CD4-positive, alpha-beta memory T cell (primary cell): ENCODE results near the gene LIN37. TPM values are rescaled to one million over a fixed set of nuclear protein-coding genes. Genes with fewer than 3 reads are reported as not detected.

Experiments used
- CTCF ChIA-PET: fragments of 350-600 bp; sonication (Branson Sonifier 250); formaldehyde crosslinking; loops from one replicate; lab custom pipeline; 2021; ENCODE audit warnings: inconsistent platforms; ENCODE audit not compliant: partially characterized antibody; lab: Charles Lee
- POLR2A ChIA-PET: fragments of 350-600 bp; sonication (Branson Sonifier 250); formaldehyde crosslinking; loops from one replicate; lab custom pipeline; 2021; ENCODE audit not compliant: partially characterized antibody; lab: Charles Lee
- DNase-seq, 5 donors: peaks; one replicate each; pipeline versions ENCODE4 v3.0.0 to v3.0.0-alpha.2; 2020 to 2022; ENCODE audit warnings: mixed read lengths in 1 of 5
- H3K27ac ChIP-seq: one replicate; pipeline ENCODE4 v1.7.0; 2013; ENCODE audit warnings: low read depth, low read length
- H3K27me3 ChIP-seq: 2 replicates; pipeline ENCODE4 v1.7.0; 2013; ENCODE audit warnings: mild to moderate bottlenecking, low read length, moderate library complexity; ENCODE audit not compliant: insufficient read depth
- H3K36me3 ChIP-seq: 2 replicates; pipeline ENCODE4 v1.7.0; 2013; ENCODE audit warnings: mild to moderate bottlenecking, low read length, moderate library complexity; ENCODE audit not compliant: insufficient read depth
- H3K4me1 ChIP-seq: 2 replicates; pipeline ENCODE4 v1.7.0; 2013; ENCODE audit warnings: mild to moderate bottlenecking, low read length, moderate library complexity; ENCODE audit not compliant: insufficient read depth
- H3K4me3 ChIP-seq, 2 donors: one replicate each; pipeline ENCODE4 v1.7.0; 2013; ENCODE audit warnings: low read length in 2 of 2, mild to moderate bottlenecking in 1 of 2
- H3K9me3 ChIP-seq, 2 donors: one replicate each; pipeline ENCODE4 v1.7.0; 2013; ENCODE audit warnings: low read length in 2 of 2, control low read depth in 1 of 2; ENCODE audit not compliant: control insufficient read depth in 1 of 2
- H3K27ac Mint-ChIP-seq, 7 donors: one replicate each; pipeline ENCODE4 v1.8.0; 2020 to 2021; ENCODE audit warnings: mixed read lengths in 7 of 7, mild to moderate bottlenecking in 6 of 7, inconsistent platforms in 3 of 7, moderate library complexity in 3 of 7
- H3K27me3 Mint-ChIP-seq, 2 donors: one replicate each; pipeline ENCODE4 v1.8.0; 2020 to 2021; ENCODE audit warnings: mixed read lengths in 2 of 2
- H3K36me3 Mint-ChIP-seq, 2 donors: one replicate each; pipeline ENCODE4 v1.8.0; 2020 to 2021; ENCODE audit warnings: mixed read lengths in 2 of 2, inconsistent platforms in 1 of 2, mild to moderate bottlenecking in 1 of 2
- H3K4me1 Mint-ChIP-seq, 4 donors: one replicate each; pipeline ENCODE4 v1.8.0; 2020 to 2021; ENCODE audit warnings: mixed read lengths in 4 of 4, mild to moderate bottlenecking in 1 of 4
- H3K4me3 Mint-ChIP-seq, 8 donors: one replicate each; pipeline ENCODE4 v1.8.0; 2020 to 2021; ENCODE audit warnings: mixed read lengths in 8 of 8, mild to moderate bottlenecking in 7 of 8, moderate library complexity in 6 of 8, inconsistent platforms in 3 of 8
- H3K9me3 Mint-ChIP-seq, 8 donors: one replicate each; pipeline ENCODE4 v1.8.0; 2020 to 2021; ENCODE audit warnings: mixed read lengths in 8 of 8, mild to moderate bottlenecking in 5 of 8, inconsistent platforms in 3 of 8, moderate library complexity in 1 of 8
- intact Hi-C: fragments of 100-400 bp; cut with micrococcal nuclease; formaldehyde crosslinking; loops from one replicate; pipeline ENCODE4 v1.15.1; 2023
- polyA plus RNA-seq, 2 donors: library from polyadenylated mRNA; unstranded; fragments of 300-500 nt; fragmentation: Illumina TruSeq; gene quantifications; one replicate each; pipeline ENCODE4 v1.2.3, GENCODE V29; 2021
- total RNA-seq, 2 experiments: library from RNA; stranded (reverse); gene quantifications; one replicate each; pipeline ENCODE4 v1.2.3, GENCODE V29; 2021

Gene LIN37
- total and polyA plus RNA-seq, 4 experiments from 2014 or later: 8.3 to 29.4 (median 19.8) TPM

DNA sequence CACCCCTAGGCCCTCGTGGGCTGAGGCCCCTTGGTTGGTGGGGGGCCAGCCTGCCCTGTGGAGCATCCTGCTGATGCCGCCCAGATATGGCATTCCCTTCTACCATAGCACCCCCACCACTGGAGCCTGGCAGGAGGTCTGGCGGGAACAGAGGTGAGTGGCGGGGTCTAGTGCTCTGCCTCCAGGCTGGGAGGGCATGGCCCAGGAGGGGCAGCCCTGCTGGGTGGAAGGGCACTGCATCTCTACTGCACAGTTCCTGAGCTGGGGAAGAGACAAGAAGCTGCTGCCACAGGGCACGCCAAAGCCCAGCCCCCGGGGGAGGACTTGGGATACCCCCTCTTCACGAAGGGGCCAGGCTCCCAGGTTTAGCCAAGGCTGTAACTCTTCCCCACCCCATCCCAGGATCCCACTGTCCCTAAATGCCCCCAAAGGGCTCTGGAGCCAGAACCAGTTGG lies 33.0 kb upstream of the LIN37 start:
- Mint-ChIP-seq H3K4me1 (peaks cover 51 to 80% (median 66%) of the 10 kb centered on the region in 4 donors), H3K27me3 (no peaks in the 10 kb centered on the region), H3K27ac (peak overlapping the region in 6 of 7 donors; percentile 61 to 99 (median 92)), H3K36me3 (peaks cover 4 to 7% of the 10 kb centered on the region in 2 donors), H3K9me3 (peaks cover 0 to 1% (median 0%) of the 10 kb centered on the region in 8 donors), H3K4me3 (peak overlapping the region in 3 of 8 donors; percentile 92 to 99 (median 94))
- Histone ChIP-seq H3K27ac (peak overlapping the region; percentile 71), H3K4me1 (peaks cover 76% of the 10 kb centered on the region), H3K36me3 (peaks cover 3% of the 10 kb centered on the region), H3K9me3 (no peaks in the 10 kb centered on the region), H3K27me3 (no peaks in the 10 kb centered on the region), H3K4me3 (peak overlapping the region; percentile 68 to 81)
- POLR2A ChIA-PET: interaction anchor here (1.0 to 6.3 kb wide), 6 partner anchors 9 to 33 kb away, joined by 3 to 61 read pairs (median 4); partner anchors contain the start of genes IGFLR1, LIN37 and ZBTB32
- intact Hi-C loops: no loop called here
- no peak for DNase-seq
- CTCF ChIA-PET: interaction anchor here (0.6 to 6.0 kb wide), 7 partner anchors 12 to 206 kb away, joined by 3 to 54 read pairs (median 4); partner anchors contain the start of gene LIN37

DNA sequence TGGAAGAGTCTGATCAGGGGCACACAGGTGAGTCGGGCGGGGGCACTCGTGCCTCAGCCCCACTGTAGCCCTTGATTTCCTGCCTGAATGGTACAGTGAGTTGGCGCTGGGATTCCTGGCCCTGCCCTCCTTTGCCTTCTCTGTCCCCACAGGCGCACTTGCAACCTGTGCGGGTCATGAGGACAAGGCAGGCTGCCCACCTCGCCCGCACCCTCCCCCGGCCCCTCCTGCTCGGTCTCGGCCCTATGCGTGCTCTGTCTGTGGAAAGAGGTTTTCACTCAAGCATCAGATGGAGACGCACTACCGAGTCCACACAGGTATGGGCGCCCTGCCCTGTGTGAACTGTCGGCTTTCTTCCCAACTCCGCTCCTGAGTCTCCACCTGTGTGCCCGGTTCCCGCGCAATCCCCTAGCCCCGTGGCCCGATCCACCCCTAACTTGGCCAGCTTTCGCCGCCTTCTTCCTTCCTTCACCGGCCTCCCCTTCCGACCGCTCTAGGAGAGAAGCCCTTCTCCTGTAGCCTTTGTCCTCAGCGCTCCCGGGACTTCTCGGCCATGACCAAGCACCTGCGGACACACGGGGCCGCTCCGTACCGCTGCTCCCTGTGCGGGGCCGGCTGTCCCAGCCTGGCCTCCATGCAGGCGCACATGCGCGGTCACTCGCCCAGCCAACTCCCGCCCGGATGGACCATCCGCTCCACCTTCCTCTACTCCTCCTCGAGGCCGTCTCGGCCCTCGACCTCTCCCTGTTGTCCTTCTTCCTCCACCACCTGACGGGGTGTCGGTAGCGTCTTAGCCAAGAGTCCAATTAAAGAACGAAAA lies 32.2 kb upstream of the LIN37 start:
- DNase-seq: peak in 2 of 5 donors; percentile 27 to 56
- Histone ChIP-seq H3K4me3 (peak overlapping the region; percentile 68 to 81), H3K4me1 (peaks cover 68% of the 10 kb centered on the region), H3K36me3 (peaks cover 4% of the 10 kb centered on the region), H3K9me3 (no peaks in the 10 kb centered on the region), H3K27ac (peak overlapping the region; percentile 71), H3K27me3 (no peaks in the 10 kb centered on the region)
- H3K36me3 Mint-ChIP-seq: peaks cover 4 to 8% of the 10 kb centered on the region in 2 donors
- H3K4me1 Mint-ChIP-seq: peaks cover 47 to 72% (median 59%) of the 10 kb centered on the region in 4 donors
- CTCF ChIA-PET: interaction anchor here (0.7 to 6.0 kb wide), 6 partner anchors 13 to 206 kb away, joined by 3 to 54 read pairs (median 4); partner anchors contain the start of gene LIN37
- intact Hi-C loops: no loop called here
- H3K4me3 Mint-ChIP-seq: peak overlapping the region; percentile 91 to 99 (median 94)
- POLR2A ChIA-PET: interaction anchor here (0.6 to 6.3 kb wide), 7 partner anchors 10 to 32 kb away, joined by 3 to 61 read pairs (median 4); partner anchors contain the start of genes IGFLR1, LIN37, PSENEN and U2AF1L4
- no peaks in the 10 kb centered on the region for H3K27me3 Mint-ChIP-seq
- peaks cover 0 to 1% (median 0%) of the 10 kb centered on the region in 8 donors for H3K9me3 Mint-ChIP-seq
- peak overlapping the region; percentile 90 to 99 (median 94) for H3K27ac Mint-ChIP-seq

DNA sequence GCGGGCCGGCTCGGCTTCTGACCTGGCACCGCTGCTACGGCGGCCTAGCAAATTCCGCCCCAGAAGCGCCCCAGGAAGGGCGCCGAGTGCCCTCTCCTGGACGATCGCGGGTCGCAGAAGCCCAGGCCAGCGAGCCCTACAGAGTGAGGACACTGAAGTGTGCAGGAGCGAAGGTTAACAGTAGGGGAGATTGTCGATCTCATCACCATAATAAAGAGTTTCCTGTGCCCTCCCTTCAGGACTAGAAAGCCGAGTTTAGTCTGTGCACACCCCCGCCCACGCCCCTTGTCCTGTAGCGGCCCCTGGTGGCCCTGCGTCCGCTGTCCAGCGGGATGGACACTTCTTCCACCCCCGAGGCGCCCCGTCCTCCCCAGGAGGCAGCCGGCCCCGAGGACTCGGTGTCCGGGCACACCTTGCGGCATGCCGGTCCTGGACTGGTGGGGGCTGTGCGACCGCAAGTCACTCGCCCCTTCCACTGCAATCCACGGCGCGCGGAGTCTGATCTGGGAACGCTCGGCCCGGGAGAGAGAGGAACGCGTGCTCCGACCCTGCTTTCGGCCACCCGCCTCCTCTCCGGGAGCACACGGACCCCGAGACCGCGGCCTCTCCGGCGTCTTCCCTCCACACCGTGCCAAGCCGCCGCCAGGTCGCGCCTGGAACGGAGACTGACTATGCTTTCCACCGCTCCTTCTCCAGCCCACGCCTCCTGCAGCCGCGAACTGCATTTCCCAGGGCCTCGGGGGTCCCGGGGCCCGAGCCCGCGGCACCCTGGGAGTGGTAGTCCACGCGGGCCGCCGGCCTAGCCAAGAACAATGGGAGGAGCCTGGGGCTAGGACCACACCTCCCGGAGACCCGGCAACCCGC lies 31.3 kb upstream of the LIN37 start:
- H3K4me3 Mint-ChIP-seq: peak overlapping the region; percentile 91 to 99 (median 94)
- Histone ChIP-seq H3K4me1 (peaks cover 59% of the 10 kb centered on the region), H3K27me3 (no peaks in the 10 kb centered on the region), H3K4me3 (peak overlapping the region; percentile 68 to 81), H3K9me3 (no peaks in the 10 kb centered on the region), H3K36me3 (peaks cover 12% of the 10 kb centered on the region), H3K27ac (peak overlapping the region; percentile 71)
- ChIA-PET POLR2A (interaction anchor here (1.5 to 6.3 kb wide), 9 partner anchors 10 to 183 kb away, joined by 4 to 61 read pairs (median 16); partner anchors contain the start of genes IGFLR1, LIN37, NFKBID and PSENEN), CTCF (interaction anchor here (1.9 to 6.0 kb wide), 2 partner anchors 23 kb away, joined by 6 to 54 read pairs; no protein-coding TSS in a partner anchor)
- H3K4me1 Mint-ChIP-seq: peaks cover 44 to 71% (median 55%) of the 10 kb centered on the region in 4 donors
- peak; percentile 97 to 99 (median 98) for DNase-seq
- H3K27me3 Mint-ChIP-seq: no peaks in the 10 kb centered on the region
- H3K27ac Mint-ChIP-seq: peak overlapping the region; percentile 90 to 99 (median 94)
- intact Hi-C loops: loop anchor here (1.0 kb wide), 12 partner anchors 15 to 337 kb away; partner anchors contain the start of genes COX6B1, NFKBID, PROSER3 and PSENEN
- H3K36me3 Mint-ChIP-seq: peaks cover 4 to 14% of the 10 kb centered on the region in 2 donors
- peaks cover 0 to 1% (median 0%) of the 10 kb centered on the region in 8 donors for H3K9me3 Mint-ChIP-seq

- intact Hi-C loops: loop anchor here (1.0 kb wide), 12 partner anchors 16 to 336 kb away; partner anchors contain the start of genes COX6B1, NFKBID, PROSER3 and PSENEN
- H3K4me3 ChIP-seq: peak within 1 kb of the TSS; percentile 78 to 81
- peak within 1 kb of the TSS; percentile 71 for H3K27ac ChIP-seq
- H3K4me1 ChIP-seq: peaks cover 51% of the 10 kb centered on the region
- DNase-seq: no peak
- H3K27ac Mint-ChIP-seq: peak within 1 kb of the TSS; percentile 90 to 99 (median 94)
- peak within 1 kb of the TSS; percentile 91 to 99 (median 94) for H3K4me3 Mint-ChIP-seq
- H3K27me3 Mint-ChIP-seq: no peaks in the 10 kb centered on the region
- H3K9me3 ChIP-seq: no peaks in the 10 kb centered on the region
- H3K9me3 Mint-ChIP-seq: peaks cover 0 to 1% (median 0%) of the 10 kb centered on the region in 8 donors
- peaks cover 38 to 70% (median 49%) of the 10 kb centered on the region in 4 donors for H3K4me1 Mint-ChIP-seq
- POLR2A ChIA-PET: interaction anchor here (0.8 to 4.4 kb wide), 9 partner anchors 10 to 183 kb away, joined by 3 to 51 read pairs (median 15); partner anchors contain the start of genes IGFLR1, LIN37, NFKBID and PSENEN
- peaks cover 4 to 22% of the 10 kb centered on the region in 2 donors for H3K36me3 Mint-ChIP-seq
- CTCF ChIA-PET: interaction anchor here (1.3 to 1.9 kb wide), 2 partner anchors 19 to 22 kb away, joined by 5 to 6 read pairs; no protein-coding TSS in a partner anchor
- peaks cover 19% of the 10 kb centered on the region for H3K36me3 ChIP-seq
- no peaks in the 10 kb centered on the region for H3K27me3 ChIP-seq
Measured at GRCh38 chr19:35717665-35718344, 30.6 kb upstream of the LIN37 start, which contains the start of gene KMT2B. Gene KMT2B, plus strand, starts transcription at chr19:35718003. Its CDS starts 16 bp downstream, at chr19:35718019.

GRCh38 chr19:35718345-35719041 lies 29.9 kb upstream of the LIN37 start:
- H3K4me3 Mint-ChIP-seq: peak overlapping the region; percentile 90 to 97 (median 92)
- H3K36me3 Mint-ChIP-seq: peaks cover 8 to 27% of the 10 kb centered on the region in 2 donors
- H3K27ac Mint-ChIP-seq: peak overlapping the region; percentile 78 to 96 (median 92)
- H3K4me1 Mint-ChIP-seq: peaks cover 32 to 63% (median 43%) of the 10 kb centered on the region in 4 donors
- H3K4me1 ChIP-seq: peaks cover 45% of the 10 kb centered on the region
- H3K27ac ChIP-seq: peak overlapping the region; percentile 65
- intact Hi-C loops: no loop called here
- H3K4me3 ChIP-seq: peak overlapping the region; percentile 17 to 78
- H3K27me3 ChIP-seq: no peaks in the 10 kb centered on the region
- ChIA-PET CTCF (interaction anchor here (0.7 to 1.9 kb wide), 4 partner anchors 18 to 26 kb away, joined by 3 to 6 read pairs (median 4); no protein-coding TSS in a partner anchor), POLR2A (interaction anchor here (0.7 to 4.4 kb wide), 10 partner anchors 9 to 182 kb away, joined by 3 to 51 read pairs (median 14); partner anchors contain the start of genes IGFLR1, LIN37, NFKBID and PSENEN)
- peak; percentile 37 to 59 (median 47) for DNase-seq
- H3K36me3 ChIP-seq: peaks cover 26% of the 10 kb centered on the region
- peaks cover 0 to 1% (median 0%) of the 10 kb centered on the region in 8 donors for H3K9me3 Mint-ChIP-seq
- no peaks in the 10 kb centered on the region for H3K9me3 ChIP-seq
- H3K27me3 Mint-ChIP-seq: no peaks in the 10 kb centered on the region
